Measurements from ENCODE around the gene GPATCH2.
A peak's percentile ranks its signal among the peaks of the same experiment; 100 is the strongest.

GPATCH2 gene

GRCh38 chr1:217432339-217432738 is 198.6 kb downstream of the GPATCH2 start:
- no peak for TF ChIP-seq CTCF (IDR thresholded peaks at IDR 0.05)
- no peak for TF ChIP-seq ZFX (IDR thresholded peaks at IDR 0.05; ENCODE audit: borderline replicate concordance)
- H3K27ac ChIP-seq = no peak overlapping the region

GRCh38 chr1:217431395-217431794 is 199.5 kb downstream of the GPATCH2 start:
- no peak overlapping the region for H3K27ac ChIP-seq
- TF ChIP-seq ZFX (IDR thresholded peaks at IDR 0.05; ENCODE audit: borderline replicate concordance) (no peak), CTCF (IDR thresholded peaks at IDR 0.05) (peak; percentile 26; the same call in 1 of the 2 replicates)

GRCh38 chr1:217425422-217425821 is 205.5 kb downstream of the GPATCH2 start:
- H3K27ac ChIP-seq = no peak overlapping the region
- no peak for TF ChIP-seq CTCF (IDR thresholded peaks at IDR 0.05)
- no peak for TF ChIP-seq ZFX (IDR thresholded peaks at IDR 0.05; ENCODE audit: borderline replicate concordance)

- H3K27ac ChIP-seq = no peak overlapping the region
- no peak for TF ChIP-seq ZFX (IDR thresholded peaks at IDR 0.05; ENCODE audit: borderline replicate concordance)
- no peak for TF ChIP-seq CTCF (IDR thresholded peaks at IDR 0.05)
Observed at GRCh38 chr1:217419194-217419551, 211.7 kb downstream of the GPATCH2 start.

GRCh38 chr1:217418269-217419193 is 212.4 kb downstream of the GPATCH2 start:
- no peak overlapping the region for H3K27ac ChIP-seq
- no peak for TF ChIP-seq ZFX (IDR thresholded peaks at IDR 0.05; ENCODE audit: borderline replicate concordance)
- no peak for TF ChIP-seq CTCF (IDR thresholded peaks at IDR 0.05)

- TF ChIP-seq ZFX (IDR thresholded peaks at IDR 0.05; ENCODE audit: borderline replicate concordance) (no peak), CTCF (IDR thresholded peaks at IDR 0.05) (no peak)
- no peak overlapping the region for H3K27ac ChIP-seq
Observed at GRCh38 chr1:217417363-217417762, 213.5 kb downstream of the GPATCH2 start.

GRCh38 chr1:217407534-217408001 is 223.3 kb downstream of the GPATCH2 start:
- TF ChIP-seq ZFX (IDR thresholded peaks at IDR 0.05; ENCODE audit: borderline replicate concordance) (no peak), CTCF (IDR thresholded peaks at IDR 0.05) (no peak)
- no peak overlapping the region for H3K27ac ChIP-seq

Measured in 22Rv1 (cell line).